ENCODE data around the gene ZFYVE28.
"Not testable (repeated sequence)": the region's sequence is repeated elsewhere in the genome, so short reads cannot be mapped to it uniquely, and the experiment has no call there.

The ZFYVE28 gene

DNA sequence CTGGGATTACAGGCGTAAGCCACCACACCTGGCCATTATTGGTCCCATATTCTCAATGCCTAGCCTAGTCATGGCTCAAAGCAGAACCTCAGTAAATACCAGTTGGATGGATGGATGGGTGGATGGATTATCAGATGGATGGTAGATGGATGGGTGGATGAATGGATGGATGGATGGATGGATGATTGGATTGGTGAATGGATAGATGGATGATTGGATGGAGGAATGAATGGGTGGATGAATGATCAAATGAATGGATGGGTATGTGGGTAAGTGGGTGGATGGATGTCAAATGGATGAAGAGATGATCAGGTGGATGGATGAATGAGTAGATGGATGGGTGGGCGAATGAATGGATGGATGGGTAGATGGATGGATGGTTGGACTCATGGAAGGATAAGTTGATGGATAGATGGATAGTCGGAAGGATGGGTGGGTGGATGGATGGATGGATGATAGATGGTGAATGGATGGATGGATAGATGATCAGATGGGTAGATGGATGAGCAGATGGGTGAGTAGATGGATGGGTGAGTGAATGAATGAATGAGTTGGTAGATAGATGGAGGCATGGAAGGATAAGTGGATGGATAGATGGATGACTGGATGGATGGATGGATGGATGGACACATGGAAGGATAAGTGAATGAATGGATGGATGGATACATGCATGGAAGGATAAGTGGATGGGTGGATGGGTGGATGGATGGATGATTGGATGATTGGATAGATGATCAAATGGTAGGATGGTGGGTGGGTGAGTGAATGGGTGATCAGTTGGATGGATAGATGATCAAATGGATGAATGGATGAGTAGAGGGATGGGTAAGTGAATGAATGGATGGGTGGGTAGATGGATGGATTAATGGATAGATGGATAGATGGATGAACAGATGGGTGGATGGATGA is 28.5 kb upstream of the ZFYVE28 start:
- DNase-seq: no peak

DNA sequence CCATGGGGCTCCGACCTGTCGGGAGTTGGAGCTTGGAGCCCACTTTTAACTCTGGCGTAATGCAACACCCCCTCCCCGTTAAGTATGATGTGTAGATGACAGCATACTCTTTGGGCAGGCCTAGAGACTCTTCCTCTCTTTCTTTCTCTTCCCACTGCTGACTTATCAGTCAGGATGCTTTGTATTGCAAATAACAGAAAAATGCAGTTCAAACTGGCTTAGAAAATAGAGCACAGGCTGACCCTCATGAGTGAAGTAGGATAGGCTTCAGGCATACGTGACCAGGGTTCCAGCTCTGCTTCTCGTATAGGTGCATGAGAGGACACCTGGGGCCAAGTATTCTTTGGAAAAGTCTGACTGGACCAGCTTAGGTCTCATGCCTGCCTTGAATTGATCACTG is 27.1 kb upstream of the ZFYVE28 start:
- no peak for DNase-seq

DNA sequence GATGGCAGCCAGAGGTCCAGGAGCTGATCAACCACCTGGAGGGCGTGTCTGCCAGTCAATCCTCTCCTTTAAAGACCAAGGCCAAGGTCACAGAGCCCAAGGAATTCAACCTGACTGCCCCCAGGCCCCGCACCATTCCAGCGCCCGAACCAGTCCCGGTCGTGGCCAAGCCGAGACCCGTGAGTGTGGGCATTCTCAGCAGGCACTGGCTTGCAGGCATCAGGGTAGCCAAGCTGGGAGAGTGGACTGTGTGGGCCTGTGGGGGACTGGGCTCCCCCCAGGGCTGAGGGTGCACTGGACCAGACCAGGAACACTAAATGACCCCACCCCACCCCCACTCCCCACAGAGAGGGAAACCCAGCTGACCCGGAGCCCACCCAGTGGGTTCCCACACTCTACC is 26.7 kb upstream of the ZFYVE28 start:
- DNase-seq: no peak

DNA sequence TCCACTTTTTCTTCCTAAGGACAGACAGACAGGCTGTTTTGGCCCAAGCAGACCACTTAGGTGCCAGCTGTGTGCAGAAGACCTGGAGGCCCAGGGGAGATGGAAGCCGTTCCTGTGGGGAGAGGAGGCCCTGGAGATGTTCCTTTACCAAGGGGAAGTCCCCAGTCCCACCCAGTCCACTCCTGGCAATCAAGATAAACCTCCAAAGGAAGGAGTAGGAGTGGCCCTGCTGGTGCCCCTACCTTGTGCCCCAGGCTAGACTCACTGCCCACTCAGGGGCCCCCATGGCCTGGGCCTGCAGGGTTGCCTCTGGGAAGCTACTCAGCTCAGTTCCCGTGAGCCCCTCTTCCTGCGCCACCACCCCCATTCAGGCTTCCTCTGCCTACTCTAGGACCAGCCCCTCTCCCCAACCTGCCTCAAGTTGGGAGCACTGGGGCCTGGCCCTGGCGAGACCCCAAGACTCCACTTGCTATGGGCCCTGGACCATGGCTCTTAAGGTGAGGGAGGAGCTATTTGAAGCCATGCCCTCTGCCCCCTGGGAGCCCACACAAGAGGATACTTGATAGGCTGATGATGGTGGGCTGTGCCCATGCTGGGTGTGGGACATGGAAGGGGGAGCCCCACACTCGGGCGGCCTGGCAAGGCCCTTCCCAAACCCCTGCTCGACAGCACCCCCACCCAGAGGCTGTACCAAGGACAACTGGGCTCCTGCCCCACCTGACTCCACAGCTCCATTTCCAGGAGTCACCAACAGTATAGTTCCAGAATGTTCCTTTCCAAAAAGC is 25.7 kb upstream of the ZFYVE28 start:
- no peak for DNase-seq

DNA sequence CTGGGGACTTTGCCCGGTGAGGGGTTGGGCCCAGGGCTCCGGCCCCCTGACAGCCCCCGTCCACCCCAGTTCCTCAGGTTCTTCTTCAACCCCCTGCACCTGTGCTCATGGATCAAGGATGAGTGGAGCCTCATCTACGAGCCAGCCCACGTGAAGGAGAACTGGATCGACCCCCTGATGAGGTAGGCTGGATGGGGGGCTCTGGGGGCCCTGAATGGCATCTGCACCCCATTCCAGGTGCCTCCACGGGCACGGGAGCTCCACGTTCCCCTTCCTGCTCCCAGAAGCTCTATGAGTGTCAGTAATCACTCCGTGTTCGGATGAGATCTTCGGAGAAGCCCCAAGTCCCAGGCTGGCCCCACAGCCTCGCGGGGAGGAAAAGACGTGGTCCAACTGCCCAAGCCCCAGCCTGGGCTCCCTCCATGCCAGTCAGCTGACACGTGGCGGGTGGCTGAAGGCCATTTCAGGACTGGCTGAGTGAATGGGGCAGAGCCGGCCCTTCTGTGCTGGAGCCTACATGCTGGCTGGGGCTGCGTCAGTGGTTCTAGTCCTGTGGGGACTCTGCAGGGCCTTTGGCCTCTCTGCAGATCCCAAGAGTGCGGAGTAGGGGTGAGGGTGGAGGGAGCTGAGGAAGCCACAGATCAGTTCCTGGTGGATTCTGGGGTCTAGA is 24.8 kb upstream of the ZFYVE28 start:
- no peak for DNase-seq

DNA sequence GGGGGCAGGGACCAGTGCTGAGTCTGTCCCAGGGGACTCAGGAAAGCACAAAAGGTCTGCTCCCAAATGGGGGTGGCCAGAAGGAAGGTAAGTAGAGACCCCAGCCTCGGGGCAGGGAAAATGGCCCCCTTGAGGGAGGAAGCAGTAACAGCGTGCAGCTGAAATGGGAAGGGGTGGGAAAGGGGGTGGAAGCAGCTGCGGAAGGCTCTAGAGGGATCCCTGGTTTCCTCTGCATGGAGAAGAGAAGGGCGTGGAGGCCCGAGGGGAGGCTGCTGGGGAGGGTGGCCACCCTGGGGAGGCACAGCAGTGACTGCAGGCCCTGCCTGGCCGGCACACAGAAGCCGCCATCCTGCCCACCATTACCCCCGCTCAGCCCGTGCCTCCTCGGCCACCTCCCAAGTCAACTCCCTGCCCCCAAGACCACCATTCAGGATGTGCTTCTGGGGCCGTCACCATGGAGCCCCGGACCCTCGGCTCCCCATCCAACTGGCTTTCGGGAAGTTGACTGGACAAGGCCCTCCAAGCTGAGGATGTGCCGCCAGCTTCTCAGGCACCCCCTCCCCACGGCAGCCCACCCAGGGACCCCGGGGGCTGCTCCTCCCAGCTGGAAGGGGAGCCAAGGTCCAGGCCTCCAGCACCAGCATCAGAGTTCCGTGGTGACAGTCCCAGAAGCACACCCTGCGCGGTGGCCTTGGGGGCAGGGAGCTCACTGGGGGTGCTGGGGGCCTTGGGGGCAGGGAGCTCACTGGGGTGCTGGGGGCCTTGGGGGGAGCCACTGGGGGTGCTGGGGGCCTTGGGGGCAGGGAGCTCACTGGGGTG is 23.9 kb upstream of the ZFYVE28 start:
- DNase-seq: no peak

DNA sequence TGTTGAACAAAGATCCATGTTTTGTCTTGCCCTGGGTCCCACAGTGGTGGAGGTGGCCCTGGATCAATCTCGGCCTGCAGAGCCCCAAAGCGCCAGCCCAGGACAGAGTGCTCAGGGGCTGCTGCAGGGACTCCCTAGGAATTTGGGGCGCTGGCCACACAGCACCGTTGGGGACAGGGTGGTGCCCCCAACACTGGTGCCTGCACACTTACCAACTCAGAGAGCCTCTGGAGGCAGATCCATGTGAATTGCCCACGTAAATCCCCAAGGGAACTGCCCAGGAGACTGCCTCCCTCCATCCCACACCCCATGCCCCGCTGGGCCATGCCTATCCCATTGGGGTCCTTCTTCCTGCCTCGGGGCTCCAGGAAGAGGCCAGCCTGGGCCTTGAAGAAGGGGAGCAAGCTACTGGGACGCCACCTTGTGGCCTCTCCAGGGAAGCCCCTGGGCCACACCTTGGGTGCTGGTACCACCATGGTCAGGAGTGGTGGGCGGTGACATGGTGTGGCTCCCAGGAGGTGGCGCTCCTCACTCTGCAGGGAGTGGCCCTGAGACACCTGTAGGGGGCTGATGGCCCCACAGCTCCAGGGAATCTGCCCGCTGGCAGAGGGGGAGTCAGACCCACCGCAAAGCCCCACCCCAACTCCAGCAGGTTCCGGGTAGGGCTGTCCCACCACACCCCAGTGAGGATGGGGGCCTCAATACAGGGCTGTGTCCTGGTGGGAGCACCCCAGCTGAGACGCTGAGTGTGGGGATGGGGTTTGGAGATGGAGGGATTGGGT is 23.1 kb upstream of the ZFYVE28 start:
- peak; percentile 73 to 82 for DNase-seq

DNA sequence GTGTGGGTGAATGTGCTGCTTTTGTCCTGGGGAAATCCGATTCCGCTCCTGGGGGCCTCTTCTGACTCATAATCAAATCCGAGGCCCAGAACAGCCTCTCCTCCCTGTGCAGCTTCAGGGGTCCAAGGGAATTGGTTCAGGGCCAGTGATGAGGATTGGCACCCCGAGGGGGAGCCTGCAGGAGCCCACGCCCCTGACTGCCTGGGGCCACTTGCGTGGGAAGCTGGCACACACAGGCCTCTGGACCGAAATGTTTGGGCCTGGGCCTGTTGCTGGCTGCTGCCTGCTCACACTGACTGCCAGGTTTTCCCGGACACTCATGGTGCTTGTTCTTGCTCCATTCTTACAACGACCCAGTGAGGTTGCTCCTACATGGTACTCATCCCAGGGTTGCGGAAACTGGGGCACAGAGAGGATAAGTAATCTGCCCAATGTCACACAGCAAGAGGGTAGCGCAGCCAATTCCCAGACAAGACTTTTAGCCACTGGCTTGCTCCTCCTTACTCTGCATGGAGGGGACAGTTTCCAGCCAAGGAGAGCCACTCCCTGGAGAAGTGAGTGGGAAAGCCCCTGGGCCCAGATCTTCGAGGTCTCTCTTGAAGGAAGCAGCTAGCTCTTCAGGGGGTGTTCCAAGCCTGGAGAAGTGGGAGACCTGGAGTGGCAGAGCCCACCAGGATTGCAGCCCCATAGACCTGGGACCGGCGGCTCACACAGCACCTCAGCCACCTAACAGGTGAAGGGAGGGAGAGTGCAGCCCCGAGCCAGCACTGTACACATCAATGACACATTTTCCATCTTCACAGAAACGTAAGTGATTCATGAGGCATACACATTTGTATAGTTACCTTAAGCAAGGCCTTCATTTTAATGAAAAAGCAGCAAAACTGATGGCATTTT is 20.6 kb upstream of the ZFYVE28 start:
- DNase-seq: no peak

DNA sequence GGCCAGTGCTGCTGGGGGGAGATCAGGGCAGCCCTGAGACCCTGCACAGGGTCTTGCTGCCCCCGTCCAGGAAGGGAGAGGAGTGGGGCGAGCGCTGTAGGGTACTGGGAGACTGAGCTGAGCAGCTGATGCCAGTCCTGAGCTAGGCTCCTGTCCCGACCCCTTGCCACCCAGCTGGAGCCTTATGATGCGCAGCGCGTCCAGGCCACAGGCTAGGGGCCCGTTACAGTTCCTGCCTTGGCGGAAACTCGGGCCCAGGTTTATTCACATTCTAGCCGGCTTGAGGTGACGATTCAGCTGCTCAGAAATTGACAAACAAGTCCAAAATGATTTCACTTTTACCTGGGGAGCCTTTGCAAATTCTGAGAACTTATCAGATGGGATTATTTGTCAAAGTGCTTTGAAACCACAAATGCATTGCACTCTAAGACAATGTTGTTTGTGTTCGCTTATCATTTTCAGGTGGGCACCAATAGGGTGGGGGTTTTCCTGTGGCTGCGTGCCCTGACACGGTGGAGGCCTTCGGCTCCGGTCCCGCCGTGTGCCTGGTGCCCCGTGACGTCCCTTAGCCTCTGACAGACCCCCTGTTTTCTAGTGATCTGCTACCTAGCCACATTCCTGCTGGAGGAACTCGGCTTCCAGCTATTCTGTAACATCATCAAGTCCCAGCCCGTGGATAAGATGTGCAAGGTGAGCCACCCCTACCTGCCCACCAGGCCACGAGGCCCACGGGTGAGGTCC is 19.2 kb upstream of the ZFYVE28 start:
- DNase-seq: no peak

DNA sequence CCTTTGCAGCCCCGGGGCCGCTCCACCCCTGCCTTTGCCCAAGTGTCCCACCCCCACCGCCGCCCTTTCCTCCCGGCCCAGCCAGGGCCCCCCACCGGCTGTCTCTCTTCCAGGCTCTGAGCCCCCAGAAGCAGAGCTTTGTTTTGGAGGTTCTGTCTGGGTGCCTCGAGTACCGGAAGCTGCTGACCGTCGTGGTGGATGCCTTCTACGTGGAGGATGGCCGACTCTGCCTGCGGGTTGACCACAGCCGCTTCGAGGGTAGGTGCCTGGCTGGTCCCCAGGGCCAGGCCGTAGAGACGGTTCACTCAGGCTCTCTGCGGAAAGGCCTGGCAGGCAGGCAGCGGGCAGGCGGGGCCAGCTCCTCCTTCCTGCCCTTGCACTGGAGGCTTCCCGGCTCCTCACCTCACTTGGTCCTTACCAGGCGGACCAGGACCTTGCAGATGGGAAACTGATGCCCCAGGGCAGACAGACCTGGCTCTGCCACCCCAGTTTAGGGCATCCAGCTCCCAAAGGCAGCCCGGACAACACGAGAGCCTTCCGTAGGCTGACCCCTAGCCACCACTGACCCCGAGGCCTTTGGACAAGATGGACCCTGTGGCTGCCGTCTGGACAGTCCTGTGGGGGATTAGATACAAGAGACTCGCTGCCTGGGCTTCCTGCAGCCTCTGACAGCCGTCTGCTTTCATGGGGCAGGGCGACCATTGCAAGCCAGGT is 18.5 kb upstream of the ZFYVE28 start:
- no peak for DNase-seq

DNA sequence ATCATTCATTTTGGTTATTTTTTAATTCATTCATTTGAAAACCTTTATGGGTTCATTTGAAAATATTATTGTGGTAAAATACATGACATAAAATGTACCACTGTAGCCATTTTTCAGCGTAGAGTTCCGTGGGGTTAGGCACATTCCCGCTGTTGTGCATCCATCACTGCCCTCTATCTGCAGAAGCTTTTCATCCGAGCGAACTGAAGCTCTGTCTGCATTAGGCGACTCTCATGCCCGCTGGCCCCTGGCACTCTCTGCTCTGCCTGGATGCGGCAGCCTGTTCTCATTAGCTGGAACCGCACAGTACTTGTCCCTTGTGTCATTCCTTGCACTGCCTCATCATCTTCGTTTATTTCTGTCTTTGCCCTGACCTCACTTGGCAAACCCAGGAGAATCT is 17.9 kb upstream of the ZFYVE28 start:
- no peak for DNase-seq

DNA sequence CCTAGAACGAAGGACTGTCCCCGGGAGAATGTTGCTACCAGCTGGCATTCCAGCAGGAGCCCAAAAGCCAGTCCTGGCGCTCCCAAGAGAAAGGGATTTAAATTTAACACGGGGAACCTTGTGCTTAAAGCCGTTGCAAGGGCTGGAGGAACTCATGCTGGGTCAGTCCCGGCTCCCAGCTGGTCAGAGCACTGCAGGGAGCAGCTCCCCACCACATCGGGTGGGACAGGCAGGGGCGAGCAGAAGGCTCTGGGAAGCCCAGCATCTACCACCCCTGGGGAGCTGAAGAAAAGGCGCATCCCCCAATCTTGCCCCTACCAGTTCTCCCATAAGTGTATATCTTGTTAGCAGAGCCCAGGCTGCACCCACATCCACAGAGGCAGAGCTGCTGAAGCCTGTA is 16.0 kb upstream of the ZFYVE28 start:
- DNase-seq: no peak

DNA sequence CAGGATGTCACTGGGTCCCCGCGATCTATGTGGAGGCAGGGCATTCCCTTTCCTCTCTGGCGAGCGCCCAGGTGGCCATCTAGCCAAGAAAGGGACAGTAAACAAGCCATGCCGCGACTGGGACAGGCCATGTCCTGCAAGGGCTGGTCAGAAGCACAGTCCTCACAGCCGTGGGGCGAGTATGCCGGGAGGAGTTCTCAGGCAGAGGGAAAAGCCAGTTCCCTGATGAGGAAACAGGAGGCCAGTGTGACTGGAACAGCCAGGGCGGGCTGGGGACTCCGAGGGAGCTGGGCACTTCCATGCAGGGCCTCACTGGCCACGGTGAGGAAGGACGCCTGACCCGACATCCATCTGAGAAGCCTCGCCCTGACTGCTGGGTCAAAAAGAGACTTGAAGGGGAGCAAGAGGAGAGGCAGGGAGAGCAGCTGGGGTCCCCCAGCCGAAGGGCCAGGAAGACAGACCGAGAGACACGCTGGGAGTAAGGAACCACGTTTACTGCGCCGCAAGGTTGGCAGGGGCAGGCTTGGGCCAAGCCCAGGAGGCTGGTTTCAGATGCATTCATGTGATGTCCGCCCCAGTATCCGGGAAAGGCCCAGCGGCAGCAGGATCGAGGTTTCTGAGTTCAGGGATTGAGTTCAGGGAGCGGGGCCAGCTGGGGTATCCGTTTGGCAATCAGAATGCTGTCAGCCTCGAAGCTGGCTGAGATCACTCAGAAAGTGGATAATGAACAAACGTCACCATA is 15.3 kb upstream of the ZFYVE28 start:
- no peak for DNase-seq

DNA sequence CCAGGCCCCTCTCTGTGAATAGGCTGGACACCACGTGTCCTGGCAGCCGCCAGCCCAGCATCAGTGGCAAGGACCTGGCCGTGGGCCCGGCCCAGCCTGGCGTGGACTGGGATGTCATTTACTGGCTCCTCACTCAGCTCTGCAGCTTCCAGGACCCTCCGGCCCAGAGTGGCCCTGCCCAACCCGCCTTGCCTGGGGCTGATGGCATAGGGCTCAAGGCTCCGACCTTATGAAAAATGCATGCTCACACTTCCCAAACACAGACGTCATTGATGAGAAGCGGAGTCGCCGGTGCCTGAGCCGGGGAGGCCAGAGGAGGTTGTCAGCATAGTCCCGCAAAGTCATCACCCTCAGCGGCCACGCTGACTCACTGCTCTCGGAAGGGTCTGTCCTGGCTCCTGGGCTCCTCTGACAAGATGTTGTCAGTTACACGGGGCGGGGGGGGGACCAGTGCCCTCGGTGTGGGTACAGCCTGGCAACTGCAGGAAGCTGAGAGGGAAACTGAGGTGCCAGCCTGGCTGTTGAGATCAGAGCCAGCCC is 14.6 kb upstream of the ZFYVE28 start:
- no peak for DNase-seq

DNA sequence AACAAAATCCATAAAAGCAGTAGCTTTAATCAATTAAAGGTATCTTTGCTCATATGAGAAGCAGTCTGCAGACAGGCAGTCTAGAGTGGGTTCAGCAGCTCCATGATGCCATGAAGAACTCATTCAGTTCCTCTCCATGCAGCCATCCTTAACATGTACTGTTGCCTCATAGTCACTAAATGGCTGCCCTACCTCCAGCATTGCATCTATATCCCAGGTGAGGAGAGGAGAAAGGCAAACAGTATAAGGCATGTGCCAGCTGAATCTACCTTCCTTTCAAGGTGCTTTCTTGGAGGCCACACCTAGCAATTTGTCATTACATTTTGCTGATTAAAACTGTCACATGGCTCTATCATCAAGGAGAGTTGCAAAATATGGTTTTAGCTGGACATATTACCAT is 13.6 kb upstream of the ZFYVE28 start:
- DNase-seq: no peak

DNA sequence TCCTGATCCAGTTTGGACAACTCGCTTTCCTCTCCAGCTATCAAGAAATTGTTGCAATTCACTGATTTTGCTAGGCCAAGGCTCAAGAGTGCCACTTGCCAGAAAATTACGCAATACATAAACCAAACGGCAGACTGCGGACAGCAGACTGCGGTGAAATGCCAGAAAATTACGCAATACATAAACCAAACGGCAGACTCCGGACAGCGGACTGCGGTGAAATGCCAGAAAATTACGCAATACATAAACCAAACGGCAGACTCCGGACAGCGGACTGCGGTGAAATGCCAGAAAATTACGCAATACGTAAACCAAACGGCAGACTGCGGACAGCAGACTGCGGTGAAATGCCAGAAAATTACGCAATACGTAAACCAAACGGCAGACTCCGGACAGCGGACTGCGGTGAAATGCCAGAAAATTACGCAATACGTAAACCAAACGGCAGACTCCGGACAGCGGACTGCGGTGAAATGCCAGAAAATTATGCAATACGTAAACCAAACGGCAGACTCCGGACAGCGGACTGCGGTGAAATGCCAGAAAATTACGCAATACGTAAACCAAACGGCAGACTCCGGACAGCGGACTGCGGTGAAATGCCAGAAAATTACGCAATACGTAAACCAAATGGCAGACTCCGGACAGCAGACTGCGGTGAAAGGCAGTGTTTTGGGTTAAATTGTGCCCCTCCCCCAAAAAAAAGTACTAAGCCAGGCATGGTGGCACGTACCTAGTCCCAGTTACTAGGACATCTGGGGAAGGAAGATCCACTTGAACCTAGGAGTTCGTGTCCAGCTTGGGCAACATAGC is 11.7 kb upstream of the ZFYVE28 start:
- DNase-seq: not testable (repeated sequence)

DNA sequence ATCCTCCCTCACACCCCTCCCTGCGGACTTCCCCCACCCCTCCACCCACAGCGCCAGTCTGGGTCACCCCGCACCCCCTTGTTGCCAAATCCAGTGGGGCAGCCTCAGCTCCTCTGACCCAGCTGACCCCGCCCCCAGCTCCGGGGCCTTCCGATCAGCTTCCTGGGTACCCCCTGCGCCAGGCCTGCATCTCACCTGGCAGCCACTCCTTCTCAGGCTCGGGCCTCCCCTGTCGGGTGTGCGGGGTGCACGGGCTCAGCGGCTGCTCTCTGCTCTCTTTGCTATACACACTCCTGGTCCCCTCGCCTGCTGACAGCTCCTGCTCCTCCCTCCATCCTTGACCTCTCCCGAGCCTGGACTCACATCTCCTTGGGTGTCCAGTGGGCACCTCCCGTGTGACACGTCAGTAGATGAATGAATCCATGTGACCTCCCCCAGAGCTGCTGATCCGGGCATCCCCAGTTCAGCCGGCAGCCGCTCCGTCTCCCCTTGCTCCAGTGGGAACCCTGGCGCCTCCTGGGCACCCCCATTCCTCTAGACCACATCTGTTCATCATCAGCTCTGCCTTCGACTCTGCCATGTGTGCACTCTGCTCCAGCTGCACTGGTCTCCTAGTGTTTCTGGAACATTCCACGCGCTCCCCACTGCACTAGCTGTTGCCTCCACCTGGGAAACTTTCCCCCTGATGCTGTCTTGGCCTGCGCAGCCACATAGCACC is 10.2 kb upstream of the ZFYVE28 start:
- no peak for DNase-seq

All from stimulated activated CD4-positive, alpha-beta T cell treated with anti-CD3 and anti-CD28 coated beads, Interleukin-2, amount 100 ng/mL, for 24 hours (primary cell).